CD14-positive monocyte (primary cell): ENCODE measurements around the gene SRF. TPM values are rescaled to one million over a fixed set of nuclear protein-coding genes. Genes with fewer than 3 reads are reported as not detected.

Experiments
- DNase-seq, 3 donors: peaks; one replicate each; pipeline ENCODE4 v3.0.0-alpha.2; 2011 to 2022
- H2AFZ ChIP-seq: 2 replicates; pipeline ENCODE4 v1.6.0; 2012; ENCODE audit warnings: mild to moderate bottlenecking, low read depth, low read length, inconsistent platforms; ENCODE audit not compliant: insufficient read depth, poor library complexity, severe bottlenecking
- H3K27ac ChIP-seq, 2 donors: 1 replicate in 1 of 2; 2 replicates in 1 of 2; pipeline ENCODE4 v1.5.1; 2012 to 2013; ENCODE audit warnings: low read length in 2 of 2, control low read depth in 1 of 2, inconsistent platforms in 1 of 2, low read depth in 1 of 2, mild to moderate bottlenecking in 1 of 2
- H3K27me3 ChIP-seq, 2 donors: one replicate each; pipeline versions ENCODE4 v1.6.0 to v1.6.1; 2011 to 2013; ENCODE audit warnings: low read length in 2 of 2; ENCODE audit not compliant: control insufficient read depth in 2 of 2, insufficient read depth in 2 of 2
- H3K36me3 ChIP-seq, 2 donors: replicated peaks in 1 of 2; 1 replicate in 1 of 2; 2 replicates in 1 of 2; pipeline versions ENCODE4 v1.5.1 to v1.6.1; 2012 to 2013; ENCODE audit warnings: low read length in 2 of 2, control low read depth in 1 of 2, inconsistent platforms in 1 of 2, mild to moderate bottlenecking in 1 of 2; ENCODE audit not compliant: insufficient read depth in 2 of 2, control insufficient read depth in 1 of 2
- H3K4me1 ChIP-seq, 2 donors: 1 replicate in 1 of 2; 2 replicates in 1 of 2; pipeline versions ENCODE4 v1.5.1 to v1.6.1; 2012 to 2013; ENCODE audit warnings: low read length in 2 of 2, control low read depth in 1 of 2, inconsistent platforms in 1 of 2, mild to moderate bottlenecking in 1 of 2, moderate library complexity in 1 of 2; ENCODE audit not compliant: insufficient read depth in 2 of 2, control insufficient read depth in 1 of 2
- H3K4me2 ChIP-seq: replicated peaks from 2 replicates; pipeline ENCODE3; 2012; ENCODE audit warnings: low read length, moderate library complexity, mild to moderate bottlenecking; ENCODE audit not compliant: poor library complexity, severe bottlenecking; ENCODE audit errors: extremely low read depth
- H3K4me3 ChIP-seq, 3 experiments: fragments of 200-600 bp in 1 of 3; sonication (generic) in 1 of 3; replicated peaks in 1 of 3; 1 replicate in 2 of 3; 2 replicates in 1 of 3; pipeline ENCODE4 v1.5.1; 2011 to 2013; ENCODE audit warnings: low read length in 3 of 3, mild to moderate bottlenecking in 3 of 3, control low read depth in 2 of 3, low read depth in 2 of 3, inconsistent platforms in 1 of 3, moderate library complexity in 1 of 3
- H3K79me2 ChIP-seq: 2 replicates; pipeline ENCODE4 v1.6.0; 2012; ENCODE audit warnings: mild to moderate bottlenecking, control low read depth, inconsistent platforms, low read length, moderate library complexity; ENCODE audit not compliant: insufficient read depth
- H3K9ac ChIP-seq: 2 replicates; pipeline ENCODE4 v1.6.0; 2017; ENCODE audit warnings: low read length, mild to moderate bottlenecking; ENCODE audit not compliant: insufficient read depth, poor library complexity, severe bottlenecking
- H3K9me3 ChIP-seq, 2 donors: replicated peaks in 1 of 2; 1 replicate in 1 of 2; 2 replicates in 1 of 2; pipeline versions ENCODE4 v1.5.1 to v1.6.1; 2012 to 2013; ENCODE audit warnings: low read length in 2 of 2, control low read depth in 1 of 2; ENCODE audit not compliant: control insufficient read depth in 1 of 2, insufficient read depth in 1 of 2
- H4K20me1 ChIP-seq: 2 replicates; pipeline ENCODE4 v1.6.0; 2012; ENCODE audit warnings: mild to moderate bottlenecking, low read length, control low read depth, moderate library complexity; ENCODE audit not compliant: insufficient read depth
- H3K27ac Mint-ChIP-seq, 7 donors: one replicate each; pipeline ENCODE4 v1.8.0; 2020; ENCODE audit warnings: mild to moderate bottlenecking in 7 of 7, mixed read lengths in 7 of 7, moderate library complexity in 6 of 7, inconsistent platforms in 2 of 7
- H3K27me3 Mint-ChIP-seq, 3 donors: one replicate each; pipeline ENCODE4 v1.8.0; 2021 to 2022; ENCODE audit warnings: low read depth in 3 of 3, mild to moderate bottlenecking in 3 of 3, mixed read lengths in 3 of 3, moderate library complexity in 3 of 3, inconsistent platforms in 1 of 3
- H3K36me3 Mint-ChIP-seq, 2 donors: one replicate each; pipeline ENCODE4 v1.8.0; 2020; ENCODE audit warnings: mixed read lengths in 2 of 2, inconsistent platforms in 1 of 2, mild to moderate bottlenecking in 1 of 2
- H3K4me1 Mint-ChIP-seq: one replicate; pipeline ENCODE4 v1.8.0; 2020; ENCODE audit warnings: mild to moderate bottlenecking, mixed read lengths
- H3K4me3 Mint-ChIP-seq, 2 donors: one replicate each; pipeline ENCODE4 v1.8.0; 2020; ENCODE audit warnings: mild to moderate bottlenecking in 2 of 2, mixed read lengths in 2 of 2, moderate library complexity in 1 of 2
- H3K9me3 Mint-ChIP-seq, 7 donors: one replicate each; pipeline ENCODE4 v1.8.0; 2020 to 2022; ENCODE audit warnings: mixed read lengths in 7 of 7, mild to moderate bottlenecking in 6 of 7, moderate library complexity in 6 of 7, inconsistent platforms in 2 of 7
- CTCF ChIP-seq: fragments of 200-600 bp; IDR thresholded peaks from one replicate; pipeline ENCODE4 v1.8.0; 2022; ENCODE audit warnings: antibody characterized with exemption, mild to moderate bottlenecking
- WGBS: methylation state at CpG from one replicate; pipeline ENCODE4 v1.1.5; 2013; ENCODE audit warnings: missing lambda C conversion rate; ENCODE audit not compliant: insufficient coverage; 5-methylcytosine and 5-hydroxymethylcytosine counted together
- intact Hi-C, 2 donors: fragments of 100-400 bp; cut with micrococcal nuclease; formaldehyde crosslinking; loops; one replicate each; pipeline versions ENCODE4 v1.15.0 to v1.15.1; 2023
- polyA plus RNA-seq, 3 donors: library from polyadenylated mRNA; depleted of rRNA in 1 of 3; unstranded in 2 of 3; stranded (reverse) in 1 of 3; fragments of 300-500 nt in 2 of 3; fragments of >200 nt in 1 of 3; fragmentation: Illumina TruSeq in 2 of 3; gene quantifications; 1 replicate in 2 of 3; 2 replicates in 1 of 3; pipeline ENCODE4 v1.2.3, GENCODE V29; 2012 to 2021

The SRF gene
- polyA plus RNA-seq, 3 donors, result 3.6 to 26.9 (median 3.8) TPM

GRCh38 chr6:43127180-43127579 lies 43.9 kb upstream of the SRF start:
- no peak overlapping the region for H3K4me2 ChIP-seq
- Mint-ChIP-seq H3K9me3 (no peaks in the 10 kb centered on the region), H3K27ac (no peak overlapping the region), H3K4me1 (no peaks in the 10 kb centered on the region), H3K36me3 (no peaks in the 10 kb centered on the region), H3K4me3 (no peak overlapping the region), H3K27me3 (no peaks in the 10 kb centered on the region)
- DNase-seq, result no peak
- no peak overlapping the region for H3K4me3 ChIP-seq
- no peaks in the 10 kb centered on the region for H3K36me3 ChIP-seq
- 88% methylated on average over 8 of the region's 12 CpGs for WGBS
- H3K79me2 ChIP-seq, result no peaks in the 10 kb centered on the region
- H3K4me1 ChIP-seq, result no peaks in the 10 kb centered on the region
- TF ChIP-seq CTCF, result no peak
- no peak overlapping the region for H3K9ac ChIP-seq
- H2AFZ ChIP-seq, result no peak overlapping the region
- H3K9me3 ChIP-seq, result no peaks in the 10 kb centered on the region
- H3K27ac ChIP-seq, result no peak overlapping the region
- intact Hi-C loops, result no loop called here
- no peaks in the 10 kb centered on the region for H4K20me1 ChIP-seq
- no peaks in the 10 kb centered on the region for H3K27me3 ChIP-seq

- TF ChIP-seq CTCF, result no peak
- no peaks in the 10 kb centered on the region for H3K36me3 Mint-ChIP-seq
- H3K27me3 Mint-ChIP-seq, result no peaks in the 10 kb centered on the region
- WGBS, result 92% methylated on average over 11 of the region's 11 CpGs
- Histone ChIP-seq H3K36me3 (no peaks in the 10 kb centered on the region), H3K27me3 (no peaks in the 10 kb centered on the region), H3K79me2 (no peaks in the 10 kb centered on the region), H2AFZ (no peak overlapping the region), H3K27ac (no peak overlapping the region), H3K9me3 (no peaks in the 10 kb centered on the region), H3K4me1 (no peaks in the 10 kb centered on the region), H4K20me1 (no peaks in the 10 kb centered on the region), H3K4me2 (no peak overlapping the region), H3K4me3 (no peak overlapping the region), H3K9ac (no peak overlapping the region)
- intact Hi-C loops, result no loop called here
- H3K4me3 Mint-ChIP-seq, result no peak overlapping the region
- DNase-seq, result no peak
- no peaks in the 10 kb centered on the region for H3K9me3 Mint-ChIP-seq
- H3K4me1 Mint-ChIP-seq, result no peaks in the 10 kb centered on the region
- no peak overlapping the region for H3K27ac Mint-ChIP-seq
These were observed 43.2 kb upstream of the SRF start for GRCh38 chr6:43127877-43128276.
